GM19099 (cell line): ENCODE measurements around the gene FOSL1.
A peak's percentile ranks its signal among the peaks of the same experiment; 100 is the strongest.

Experiments used
- POLR2A ChIP-seq: IDR thresholded peaks from 3 replicates; pipeline ENCODE4 v1.6.1; 2011; ENCODE audit warnings: low read depth; ENCODE audit not compliant: insufficient read length; ENCODE audit errors: extremely low read depth

FOSL1 gene

GRCh38 chr11:65912845-65913244 is 12.7 kb upstream of the FOSL1 start:
- TF ChIP-seq POLR2A = no peak

DNA sequence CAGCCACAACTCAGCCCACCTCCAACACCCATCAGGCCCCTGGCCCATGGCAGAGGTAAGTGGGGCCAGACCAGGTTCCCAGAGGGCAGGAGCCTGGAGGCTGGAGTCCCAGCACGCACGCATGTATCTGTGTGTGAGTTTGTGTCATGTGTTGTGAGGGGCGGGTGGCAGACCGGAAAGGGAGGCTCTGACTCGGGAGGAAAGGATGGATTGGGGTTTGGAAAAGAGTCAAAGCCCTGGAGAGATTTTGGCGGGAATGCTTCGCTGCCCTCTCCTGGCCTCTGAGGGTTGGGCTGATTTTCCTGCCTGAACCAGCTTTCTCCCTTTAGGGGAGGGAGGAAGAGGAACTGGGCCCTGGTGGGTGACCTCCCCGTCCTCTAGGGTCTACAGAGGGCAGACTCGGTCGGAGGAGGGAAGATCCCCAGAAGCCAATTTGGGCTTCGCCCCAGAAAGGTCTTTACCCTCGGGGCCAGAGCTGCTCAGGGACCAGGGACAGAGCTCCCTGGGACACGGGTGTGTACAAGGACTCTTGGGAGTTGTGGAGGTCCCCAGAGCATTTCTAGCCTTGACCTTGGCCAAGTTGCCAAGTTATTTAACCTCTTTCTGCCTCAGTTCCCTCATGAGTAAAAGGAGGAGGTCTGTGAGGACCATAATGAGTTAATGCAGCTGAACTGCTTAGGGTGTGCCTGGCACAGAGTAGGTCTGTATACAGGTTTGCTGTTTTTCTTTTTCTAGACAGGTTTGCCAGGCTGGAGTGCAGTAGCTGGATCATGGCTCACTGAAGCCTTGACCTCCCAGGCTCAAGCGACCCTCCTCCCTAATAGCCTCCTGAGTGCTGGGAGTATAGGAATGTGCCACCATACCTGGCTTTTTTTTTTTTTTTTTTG is 11.7 kb upstream of the FOSL1 start:
- no peak for TF ChIP-seq POLR2A

- no peak for TF ChIP-seq POLR2A
Observed at GRCh38 chr11:65907878-65908277, 7.7 kb upstream of the FOSL1 start.

- no peak for TF ChIP-seq POLR2A
Observed at GRCh38 chr11:65906602-65907001, 6.4 kb upstream of the FOSL1 start.

- no peak for TF ChIP-seq POLR2A
Observed at GRCh38 chr11:65903715-65904114, 3.5 kb upstream of the FOSL1 start.

DNA sequence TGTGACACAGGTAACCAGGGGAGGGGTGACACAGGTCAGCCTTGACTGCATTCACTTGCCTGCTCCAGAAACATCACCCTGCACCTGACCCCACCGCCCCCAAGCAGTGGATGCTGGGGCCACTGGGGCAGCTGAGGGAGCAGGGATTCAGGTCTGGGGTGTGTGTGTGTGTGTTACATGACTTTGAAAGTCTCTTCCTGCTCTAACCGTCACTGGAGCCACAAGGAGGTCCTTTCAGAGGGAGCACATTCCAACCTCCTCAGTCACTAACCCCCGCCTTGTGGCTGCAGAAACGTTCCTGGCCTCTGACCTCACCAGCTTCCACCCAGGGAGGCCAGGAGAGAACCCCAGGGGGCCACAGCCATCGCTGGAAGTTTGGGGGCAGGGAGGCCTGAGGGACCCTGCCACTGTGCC is 2.9 kb upstream of the FOSL1 start:
- TF ChIP-seq POLR2A = no peak

- no peak for TF ChIP-seq POLR2A
Observed at GRCh38 chr11:65900899-65901180, 652 bp upstream of the FOSL1 start.

DNA sequence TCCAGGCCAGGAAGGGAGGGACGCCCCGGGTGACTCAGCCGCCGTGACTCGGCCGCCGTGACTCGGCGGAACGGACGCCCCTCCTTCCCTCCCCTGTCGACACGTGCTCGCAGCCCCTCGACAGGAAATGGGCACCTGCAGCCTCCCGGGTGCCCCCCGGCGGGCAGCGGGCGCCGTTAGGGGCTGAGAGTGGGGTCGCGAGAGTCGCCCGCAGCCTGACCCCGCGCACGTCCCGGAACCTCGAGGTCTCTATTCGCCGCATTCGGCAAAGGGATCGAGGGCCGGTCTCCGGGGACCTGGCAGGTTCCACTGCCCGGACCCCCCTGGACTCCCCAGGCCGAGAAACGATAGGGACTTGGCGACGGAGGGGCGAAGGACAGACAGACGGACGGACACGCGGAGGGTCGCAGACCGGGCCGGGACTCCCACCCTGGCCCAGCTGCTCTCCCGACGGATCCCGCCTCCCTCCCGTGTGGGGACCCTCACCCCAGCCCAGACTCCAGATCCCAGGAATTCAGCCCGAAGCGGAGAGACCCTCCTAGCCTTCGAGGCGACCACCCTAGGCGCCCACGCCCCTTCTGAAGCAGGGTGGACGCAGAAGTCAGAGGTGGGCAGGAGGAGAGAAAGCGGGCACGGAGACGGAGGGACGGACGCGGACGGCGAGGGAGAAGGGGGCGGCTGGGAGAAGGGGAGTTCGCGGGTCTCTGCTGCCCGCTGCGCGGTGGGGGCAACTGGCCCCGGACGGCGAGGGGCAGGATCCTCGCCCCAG is 648 bp downstream of the FOSL1 start:
- TF ChIP-seq POLR2A = no peak

- no peak for TF ChIP-seq POLR2A
Observed at GRCh38 chr11:65898656-65899355, 1.4 kb downstream of the FOSL1 start.

DNA sequence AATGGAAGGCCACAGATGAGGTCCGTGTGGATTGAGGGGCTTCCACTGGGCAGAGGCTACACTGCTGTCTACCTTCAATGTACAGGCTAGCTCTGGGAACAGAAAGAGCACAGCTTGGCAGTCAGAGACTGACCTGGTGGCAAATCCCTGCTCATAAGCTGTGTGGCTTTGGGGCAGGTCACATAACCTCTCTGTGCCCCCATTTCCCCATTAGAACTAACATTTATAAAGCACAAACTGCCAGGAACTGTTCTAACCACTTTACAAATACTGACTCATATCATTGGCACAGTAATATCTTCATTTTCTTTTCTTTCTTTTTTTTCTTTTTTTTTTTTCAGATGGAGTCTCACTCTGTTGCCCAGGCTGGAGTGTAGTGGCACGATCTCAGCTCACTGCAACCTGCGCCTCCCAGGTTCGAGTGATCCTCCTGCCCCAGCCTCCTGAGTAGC is 3.1 kb downstream of the FOSL1 start:
- no peak for TF ChIP-seq POLR2A

- TF ChIP-seq POLR2A = no peak
Observed at GRCh38 chr11:65896034-65896999, 3.9 kb downstream of the FOSL1 start.

GRCh38 chr11:65895482-65895981 is 4.7 kb downstream of the FOSL1 start:
- TF ChIP-seq POLR2A = no peak

GRCh38 chr11:65894034-65894591 is 6.1 kb downstream of the FOSL1 start:
- peak; percentile 63 for TF ChIP-seq POLR2A
